CD4-positive, alpha-beta T cell treated with Interleukin-10 for 1 hour (primary cell): ENCODE measurements around the gene ZMAT5.
"Not testable (repeated sequence)": the region's sequence is repeated elsewhere in the genome, so short reads cannot be mapped to it uniquely, and the experiment has no call there.

Source experiments
- DNase-seq: peaks from one replicate; pipeline ENCODE4 v3.0.0-alpha.2; 2020

Gene ZMAT5

DNA sequence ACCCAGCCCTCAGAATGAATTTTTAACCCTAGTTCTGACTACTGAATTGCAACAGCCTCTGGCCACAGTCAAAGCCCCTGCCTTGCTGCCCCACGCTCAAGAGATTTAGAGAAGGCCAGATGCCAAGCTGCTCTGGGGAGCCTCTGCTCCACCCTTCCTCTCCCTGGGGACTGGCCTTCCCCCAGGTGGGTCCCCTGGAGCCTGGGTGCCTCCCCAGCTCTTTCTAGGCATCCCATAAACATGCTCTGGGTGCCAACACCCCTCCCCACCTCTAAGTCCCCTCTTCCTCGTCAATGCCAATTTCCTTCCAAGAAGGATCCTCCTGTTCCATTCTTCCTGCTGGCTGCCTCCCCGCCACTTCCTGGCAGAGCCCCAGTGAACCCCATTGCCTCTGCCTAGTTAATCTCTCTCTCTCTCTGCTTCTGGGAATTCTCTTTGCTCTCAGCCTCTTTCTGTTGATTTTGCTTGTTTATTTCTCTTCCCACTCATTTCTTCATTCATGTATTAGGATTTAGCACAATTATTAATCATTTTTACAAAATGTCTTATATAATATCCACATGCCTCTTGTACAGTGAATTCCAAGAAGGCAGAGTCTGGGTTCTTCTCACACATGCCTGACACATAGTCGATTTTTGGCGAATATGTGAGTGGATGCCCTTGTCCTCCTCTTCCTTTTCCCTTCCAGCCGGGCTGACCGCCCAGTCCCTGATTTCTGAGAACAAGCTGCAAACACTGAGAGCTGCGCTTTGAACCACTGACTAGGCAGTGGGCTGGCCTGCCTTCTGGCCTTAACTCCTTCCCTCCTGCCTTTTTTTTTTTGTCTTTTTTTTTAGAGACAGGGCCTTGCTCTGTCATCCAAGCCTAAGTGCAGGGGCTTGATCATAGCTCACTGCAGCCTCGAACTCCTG, 17.9 kb upstream of the ZMAT5 start:
- DNase-seq = no peak

DNA sequence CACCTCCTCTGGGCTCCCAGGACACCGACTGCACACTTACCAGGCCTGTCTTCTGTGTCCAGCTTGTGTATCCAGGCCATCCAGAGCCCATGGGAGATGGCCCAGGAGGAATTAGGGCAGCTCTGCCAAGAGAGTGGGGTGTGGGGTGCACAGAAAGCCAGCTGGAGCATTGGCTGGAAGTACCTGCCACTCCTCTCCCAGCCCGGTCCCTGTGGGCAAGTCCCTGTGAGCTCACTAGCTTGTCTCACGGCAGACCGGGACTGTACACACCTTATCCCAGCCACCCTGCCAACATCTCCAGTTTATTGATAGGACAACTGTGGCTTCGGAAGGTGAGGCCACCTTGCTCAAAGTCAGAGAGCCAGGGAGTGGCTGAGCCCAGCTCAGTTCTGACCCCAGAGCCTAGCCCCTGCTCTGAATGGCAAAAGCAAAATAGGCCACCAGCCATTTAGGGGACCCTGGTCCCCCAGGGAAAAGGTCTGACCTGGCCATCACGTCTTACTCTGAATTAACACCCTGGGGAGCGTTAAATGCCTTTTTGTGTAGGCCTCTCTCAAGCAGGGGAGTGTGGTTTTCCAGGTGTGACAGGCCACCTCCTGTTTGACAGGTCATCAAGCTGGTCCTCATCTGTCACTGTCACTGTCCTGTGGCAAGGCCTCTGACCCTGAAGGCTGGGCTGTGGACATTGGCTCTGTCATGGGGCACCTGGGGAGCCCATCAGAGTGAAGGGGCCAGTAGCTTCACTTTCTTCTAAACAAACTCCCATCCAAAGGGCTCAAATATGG, 15.4 kb upstream of the ZMAT5 start:
- no peak for DNase-seq

DNA sequence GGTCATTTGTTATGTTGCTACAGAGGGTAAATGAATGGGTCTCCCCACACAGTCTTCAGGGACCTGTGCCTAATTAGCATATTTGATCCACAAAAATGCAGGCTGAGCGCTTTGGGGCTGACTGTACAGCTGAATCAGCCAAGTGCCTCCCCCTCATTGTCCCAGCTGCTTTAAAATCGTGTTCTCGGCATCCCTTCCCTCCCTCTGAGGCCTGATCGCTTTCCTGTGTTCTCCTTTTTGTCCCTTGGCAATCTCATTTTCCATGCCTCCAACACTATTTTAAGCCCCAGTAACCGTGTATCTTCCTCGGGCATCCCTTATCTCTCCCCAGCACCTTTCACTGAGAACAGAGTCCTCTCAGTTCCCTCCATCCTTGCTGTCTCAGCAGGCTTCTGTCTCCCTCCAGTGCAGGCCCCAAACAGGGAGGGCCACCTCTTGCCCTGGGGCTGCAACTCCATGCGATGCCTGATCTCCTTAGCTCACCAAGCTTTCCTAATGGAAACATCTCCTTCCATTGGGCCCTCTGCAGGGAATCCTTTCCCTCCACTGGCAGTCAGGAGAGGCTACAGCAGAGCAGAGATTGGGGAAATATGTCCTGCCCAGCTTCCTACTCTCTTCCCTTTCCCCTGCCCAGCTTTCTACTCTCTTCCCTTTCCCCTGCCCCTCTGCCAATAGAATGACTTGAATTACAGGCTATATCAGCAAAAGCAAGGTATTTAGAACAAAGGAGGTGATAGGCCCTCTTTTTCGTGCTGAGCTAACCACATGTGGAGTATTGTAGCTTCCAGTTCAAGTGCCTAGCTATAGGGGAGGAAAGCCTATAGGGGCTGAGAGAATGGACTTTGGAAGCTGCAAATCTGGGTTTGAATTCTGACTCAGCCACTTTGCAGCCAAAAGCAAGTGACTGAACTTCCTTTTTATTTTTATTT, 14.2 kb upstream of the ZMAT5 start:
- no peak for DNase-seq

DNA sequence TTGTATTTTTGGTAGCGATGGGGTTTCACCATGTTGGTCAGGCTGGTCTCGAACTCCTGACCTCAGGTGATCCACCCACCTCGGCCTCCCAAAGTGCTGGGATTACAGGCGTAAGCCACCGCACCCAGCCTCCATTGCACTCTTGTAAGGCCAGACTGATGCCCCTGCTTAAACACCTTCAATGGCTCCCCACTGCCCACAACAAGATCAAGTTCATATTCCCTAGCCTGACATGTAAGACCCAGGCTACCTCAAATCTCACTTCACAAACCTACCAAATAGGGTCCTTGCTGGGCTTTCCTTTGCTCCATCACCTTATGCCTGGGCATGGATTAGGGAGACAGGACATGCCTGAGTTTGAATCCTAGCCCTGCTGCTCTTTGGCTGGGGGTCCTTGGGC, 13.4 kb upstream of the ZMAT5 start:
- no peak for DNase-seq

DNA sequence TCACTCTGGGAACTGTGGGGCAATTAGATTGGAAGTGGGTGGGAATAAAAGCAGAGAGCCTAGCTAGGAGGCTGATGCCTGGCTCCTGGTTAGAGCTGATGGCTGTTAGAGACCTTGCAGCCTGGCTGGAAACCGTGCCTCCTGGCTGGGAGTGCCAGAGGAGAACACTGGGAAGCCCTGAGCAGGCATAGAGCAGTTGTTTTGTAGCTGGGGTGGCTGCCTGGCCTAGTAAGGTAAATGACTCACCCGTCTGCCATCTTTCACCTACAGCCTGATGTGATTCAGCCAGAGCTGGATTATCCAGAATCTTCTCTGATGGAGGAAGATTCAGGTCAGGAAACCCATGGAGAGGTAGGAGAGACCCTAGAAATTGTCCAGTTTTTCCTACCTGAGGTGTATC, 6.4 kb upstream of the ZMAT5 start:
- no peak for DNase-seq

DNA sequence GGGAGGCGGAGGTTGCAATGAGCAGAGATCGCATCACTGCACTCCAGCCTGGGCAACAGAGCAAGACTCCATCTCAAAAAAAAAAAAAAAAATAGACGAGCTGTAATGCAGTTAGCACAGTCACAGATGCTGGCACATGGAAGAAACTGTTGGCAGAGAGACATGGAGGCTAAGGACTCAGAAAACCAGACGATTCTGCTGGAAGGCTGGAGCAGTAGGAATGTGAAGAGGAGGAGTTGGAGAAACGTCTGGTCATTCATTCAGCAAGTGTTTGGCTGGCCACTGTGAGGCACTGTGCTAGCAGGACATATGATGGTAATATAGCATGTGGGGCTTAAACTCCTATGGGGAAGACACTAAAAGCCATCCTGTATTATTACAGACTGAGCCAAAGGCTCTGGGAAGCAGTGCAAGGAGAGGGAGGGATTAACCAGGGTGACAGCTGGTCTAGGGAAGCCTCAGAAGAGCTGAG, 5.4 kb upstream of the ZMAT5 start:
- DNase-seq = no peak

DNA sequence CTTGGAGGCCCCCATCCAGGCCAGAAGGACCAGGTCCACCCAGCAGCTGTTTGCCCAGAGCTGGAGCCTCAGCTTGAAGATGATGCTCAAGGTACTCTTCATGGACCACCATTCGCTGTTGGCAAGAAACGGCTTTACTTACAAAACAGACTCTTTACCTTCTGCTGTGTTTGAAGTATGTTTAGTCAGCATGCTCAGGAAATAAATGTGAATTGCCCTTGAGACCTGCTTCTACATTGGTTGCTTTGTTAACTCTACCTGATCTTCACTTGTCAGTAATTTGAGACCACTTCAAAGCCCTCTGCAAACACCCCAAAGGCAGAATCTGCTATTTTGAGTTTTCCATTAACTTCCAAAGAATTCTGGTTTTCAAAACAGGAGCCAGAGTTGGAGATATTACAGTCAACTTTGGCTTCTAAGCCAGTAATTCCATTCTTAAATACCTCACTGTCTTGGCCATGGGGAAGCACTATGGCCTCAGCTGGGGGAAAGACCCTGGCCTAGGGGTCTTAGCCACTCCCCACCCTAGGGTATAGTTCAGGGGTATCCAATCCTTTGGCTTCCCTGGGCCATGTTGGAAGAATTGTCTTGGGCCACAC, 3.0 kb upstream of the ZMAT5 start:
- DNase-seq = no peak

DNA sequence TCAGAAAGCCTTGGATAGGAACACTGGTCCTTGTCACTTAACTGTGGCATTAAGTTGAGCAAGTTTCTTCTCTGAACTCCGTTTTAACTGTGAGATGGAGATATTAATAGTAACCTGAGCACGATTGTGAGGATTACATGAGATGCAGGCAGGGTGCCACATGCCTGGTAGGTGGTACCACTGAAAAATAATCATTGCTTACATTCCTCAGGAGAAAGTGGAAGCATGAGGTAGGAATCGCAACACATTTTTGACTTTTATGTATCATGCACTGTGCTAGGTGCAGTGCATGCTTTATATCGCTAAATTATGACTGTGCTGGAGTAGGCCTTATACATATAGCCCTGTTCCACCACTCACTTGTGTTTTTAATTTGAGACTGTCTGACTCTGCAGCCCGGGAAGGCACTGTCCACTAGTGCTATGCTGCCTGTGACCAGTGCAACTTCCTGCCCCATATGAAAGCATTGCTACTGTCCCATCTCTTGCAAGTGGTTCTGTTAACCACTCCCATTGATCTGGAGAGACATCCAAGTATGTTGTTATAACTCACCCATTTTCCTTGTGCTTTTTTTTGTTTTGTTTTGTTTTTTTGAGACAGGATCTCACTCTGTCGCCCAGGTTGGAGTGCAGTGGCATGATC, 1.4 kb upstream of the ZMAT5 start:
- DNase-seq = no peak

DNA sequence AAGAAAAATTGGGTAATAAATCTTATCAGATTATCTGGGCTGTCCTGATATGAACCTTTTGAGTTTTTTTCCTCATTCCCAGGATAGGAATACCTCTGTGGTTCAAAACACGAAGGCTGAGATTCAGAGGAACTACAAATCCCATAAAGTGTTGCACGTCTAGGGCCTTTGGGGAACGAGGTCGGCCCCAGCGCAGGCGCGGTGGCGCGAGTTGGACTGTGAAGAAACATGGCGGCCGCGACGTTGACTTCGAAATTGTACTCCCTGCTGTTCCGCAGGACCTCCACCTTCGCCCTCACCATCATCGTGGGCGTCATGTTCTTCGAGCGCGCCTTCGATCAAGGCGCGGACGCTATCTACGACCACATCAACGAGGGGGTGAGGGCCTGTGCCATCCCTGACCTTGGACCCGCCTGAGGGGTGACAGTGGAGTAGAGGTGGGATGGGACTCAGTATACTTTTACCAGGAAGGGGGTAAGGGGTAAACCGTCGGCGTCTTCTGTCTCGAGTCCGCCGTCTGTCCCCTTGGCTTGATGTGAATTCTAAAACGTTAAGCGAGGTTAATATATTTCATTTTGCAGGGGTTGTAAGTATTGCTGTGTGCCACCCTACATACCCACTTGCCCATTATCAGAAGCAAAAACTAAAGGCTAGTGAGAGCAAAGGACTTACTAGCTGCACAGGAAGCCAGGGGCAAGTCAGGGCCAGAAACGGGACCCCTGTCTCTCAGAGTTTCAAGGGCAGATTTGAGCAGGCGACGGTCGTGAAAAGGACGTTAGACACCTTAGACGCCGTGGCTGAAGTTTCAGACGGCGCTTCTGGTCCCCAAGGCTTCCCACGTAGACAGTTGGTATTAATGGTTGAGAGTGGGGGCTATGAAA, 604 bp upstream of the ZMAT5 start, which contains the start of gene UQCR10:
Gene UQCR10, plus strand, starts transcription at position 199 of the 881 bp plus-strand sequence. Its CDS starts 30 bp downstream, at position 229.
- peak; percentile 94 for DNase-seq

DNA sequence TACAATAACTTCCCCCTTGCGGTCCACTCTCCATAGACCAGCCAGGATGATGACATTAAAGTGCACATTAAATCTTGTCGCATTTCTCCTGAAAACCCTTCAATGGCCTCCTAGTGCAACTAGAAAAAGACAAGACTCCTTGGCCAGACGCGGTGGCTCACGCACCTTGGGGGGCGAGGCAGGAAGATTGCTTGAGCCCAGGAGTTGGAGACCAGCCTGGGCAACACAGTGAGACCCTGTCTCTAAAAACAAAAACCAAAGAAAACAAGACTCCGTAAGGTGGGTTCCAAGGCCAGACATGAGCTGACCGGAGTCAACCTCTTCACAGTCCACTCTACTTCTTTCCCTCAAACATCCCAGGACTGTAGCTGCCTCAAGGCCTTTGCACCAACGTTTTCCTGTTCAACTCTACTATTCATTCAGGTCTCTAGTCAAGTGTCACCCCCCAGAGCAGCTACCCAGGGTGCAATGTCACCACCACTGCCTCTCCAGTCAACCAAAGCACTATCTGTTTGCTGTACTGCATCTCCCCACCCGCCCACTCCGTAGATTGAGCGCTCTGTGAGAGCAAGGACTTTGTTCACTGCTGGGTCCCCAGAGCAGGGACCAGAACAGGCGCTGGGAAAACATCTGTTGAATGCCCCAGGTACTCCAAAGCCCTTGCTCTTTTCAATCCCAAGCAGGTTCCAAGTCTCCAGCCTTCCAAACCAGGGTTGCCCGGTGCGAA, 739 bp downstream of the ZMAT5 start:
- peak; percentile 9 for DNase-seq

DNA sequence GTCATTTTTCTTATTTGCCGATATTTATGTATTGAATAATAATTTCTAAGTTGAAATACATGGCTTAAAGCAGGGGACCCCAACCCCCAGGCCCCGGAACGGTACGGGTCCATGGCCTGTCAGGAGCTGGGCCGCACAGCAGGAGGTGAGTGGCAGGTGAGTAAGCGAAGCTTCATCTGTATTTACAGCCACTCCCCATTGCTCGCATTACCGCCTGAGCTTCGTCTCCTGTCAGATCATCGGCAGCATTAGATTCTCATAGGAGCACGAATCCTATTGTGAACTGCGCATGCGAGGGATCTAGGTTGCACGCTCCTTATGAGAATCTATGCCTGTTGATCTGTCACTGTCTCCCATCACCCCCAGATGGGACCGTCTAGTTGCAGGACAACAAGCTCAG, 4.5 kb downstream of the ZMAT5 start:
- no peak for DNase-seq

DNA sequence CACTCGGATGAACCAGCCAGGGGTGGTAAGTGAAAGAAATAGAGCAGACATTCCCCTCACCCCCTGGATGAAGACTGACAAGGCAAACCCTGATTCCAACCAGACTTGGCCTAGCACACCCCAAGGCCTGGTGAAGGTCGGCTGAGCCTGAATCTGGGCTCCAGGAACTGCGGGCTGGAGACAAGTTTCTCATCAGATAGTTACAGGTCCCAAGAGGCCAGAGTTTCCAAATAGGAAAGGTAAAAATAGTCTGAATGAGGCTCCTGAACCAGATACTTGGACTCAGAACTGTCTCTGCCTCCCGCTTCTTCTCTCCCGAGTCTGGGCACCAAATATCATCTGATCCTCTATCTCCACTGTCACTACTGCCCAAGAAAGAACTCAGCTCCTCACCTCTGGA, 7.8 kb downstream of the ZMAT5 start:
- DNase-seq = no peak

DNA sequence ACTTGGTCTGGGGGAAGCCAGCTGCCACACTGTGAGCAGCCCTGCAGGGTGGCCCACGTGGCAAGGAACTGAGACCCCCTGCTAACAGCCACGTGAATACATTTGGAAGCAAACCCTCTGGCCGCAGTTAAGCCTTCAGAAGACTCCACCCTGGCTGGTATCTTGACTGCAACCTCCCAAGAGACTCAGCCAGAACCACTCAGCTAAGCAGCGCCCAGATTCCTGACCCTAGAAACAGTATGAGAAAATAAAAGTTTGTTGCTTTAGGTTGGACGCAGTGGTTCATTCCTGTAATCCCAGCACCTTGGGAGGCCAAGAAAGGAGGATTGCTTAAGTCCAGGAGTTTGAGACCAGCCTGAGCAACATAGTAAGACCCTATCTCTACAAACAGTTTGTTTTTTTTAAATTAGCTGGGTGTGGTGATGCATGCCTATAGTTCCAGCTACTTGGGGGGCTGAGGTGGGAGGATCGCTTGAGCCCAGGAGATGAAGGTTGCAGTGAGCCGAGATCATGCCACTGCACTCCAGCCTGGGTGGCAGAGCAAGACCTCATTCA, 8.7 kb downstream of the ZMAT5 start:
- no peak for DNase-seq

DNA sequence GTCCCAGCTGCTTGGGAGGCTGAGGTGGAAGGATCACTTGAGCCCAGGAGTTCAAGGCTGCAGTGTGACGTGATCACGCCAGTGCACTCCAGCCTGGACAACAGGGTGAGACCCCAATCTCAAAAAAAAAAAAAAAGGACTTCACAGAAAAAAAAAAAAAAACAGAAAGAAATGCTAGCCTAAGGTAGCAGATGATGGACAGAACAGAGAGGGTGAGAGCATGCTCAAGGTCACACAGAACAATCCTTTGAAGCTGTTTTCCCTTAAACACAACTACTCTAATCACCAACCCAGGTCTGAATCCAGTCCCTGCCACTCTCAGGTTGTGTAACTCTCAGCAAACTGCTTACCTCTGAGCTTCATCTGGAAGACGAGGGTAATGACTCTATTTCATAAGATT, 9.7 kb downstream of the ZMAT5 start:
- no peak for DNase-seq

DNA sequence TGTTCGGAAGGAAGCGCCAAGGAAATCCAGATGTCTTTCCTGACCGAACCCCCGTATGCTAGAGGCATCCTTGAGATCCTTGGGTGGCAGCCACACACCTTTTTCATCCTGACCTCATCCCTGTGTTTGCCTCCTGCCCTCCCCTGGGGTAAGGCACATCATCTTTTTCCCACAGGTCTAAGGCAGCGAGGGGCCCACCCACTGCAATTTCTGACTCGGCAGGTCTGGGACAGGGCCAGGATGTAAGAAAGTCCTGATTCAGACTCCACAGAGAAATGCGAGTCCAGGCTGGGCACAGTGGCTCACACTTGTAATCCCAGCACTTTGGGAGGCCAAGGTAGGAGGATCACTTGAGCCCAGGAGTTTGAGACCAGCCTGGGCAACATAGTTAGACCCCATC, 10.5 kb downstream of the ZMAT5 start:
- no peak for DNase-seq

DNA sequence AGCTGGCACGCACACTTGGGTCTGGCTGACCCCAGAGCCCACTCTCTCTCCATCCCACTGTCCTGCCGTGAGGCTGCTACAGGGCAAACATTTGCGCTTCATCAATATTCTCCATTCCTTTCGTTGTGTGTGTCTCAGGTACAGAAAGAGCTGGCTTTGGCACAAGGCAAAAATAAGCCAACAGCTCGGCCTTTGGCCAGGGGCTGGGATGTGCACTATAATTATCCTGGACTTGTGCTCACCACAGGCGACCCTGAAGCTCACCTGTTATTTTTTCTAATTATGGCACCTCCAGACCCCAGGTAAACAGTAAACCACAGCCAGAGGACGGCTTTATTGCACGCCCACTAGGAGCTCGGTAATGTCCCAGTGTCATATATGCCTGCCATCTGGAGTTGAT, 10.9 kb downstream of the ZMAT5 start:
- no peak for DNase-seq

DNA sequence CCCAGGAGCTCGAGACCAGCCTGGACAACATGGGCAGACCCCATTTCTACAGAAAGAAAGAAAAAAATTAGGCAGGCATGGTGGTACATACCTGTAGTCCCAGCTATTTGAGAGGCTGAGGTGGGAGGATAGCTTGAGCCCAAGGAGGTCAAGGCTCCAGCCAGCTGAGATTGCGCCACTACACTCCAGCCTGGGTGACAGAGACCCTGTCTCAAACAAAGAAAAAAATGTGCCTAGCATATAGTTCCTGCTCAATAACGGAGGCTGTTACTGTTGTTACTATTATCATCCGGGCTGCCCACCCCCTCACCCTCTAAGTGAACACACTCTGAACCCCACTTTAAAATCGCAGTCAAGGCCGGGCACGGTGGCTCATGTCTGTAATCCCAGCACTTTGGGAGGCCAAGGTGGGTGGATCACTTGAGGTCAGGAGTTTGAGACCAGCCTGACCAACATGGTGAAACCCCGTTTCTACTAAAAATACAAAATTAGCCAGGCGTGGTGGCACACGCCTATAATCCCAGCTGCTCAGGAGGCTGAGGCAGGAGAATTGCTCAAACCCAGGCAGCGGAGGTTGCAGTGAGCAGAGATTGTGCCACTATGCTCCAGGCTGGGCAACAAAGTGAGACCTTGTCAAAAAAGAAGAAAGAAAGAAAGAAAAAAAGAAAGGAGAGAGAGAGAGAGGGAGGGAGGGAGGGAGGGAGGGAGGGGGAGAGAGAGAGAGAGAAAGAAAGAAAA, 12.0 kb downstream of the ZMAT5 start:
- not testable (repeated sequence) for DNase-seq

DNA sequence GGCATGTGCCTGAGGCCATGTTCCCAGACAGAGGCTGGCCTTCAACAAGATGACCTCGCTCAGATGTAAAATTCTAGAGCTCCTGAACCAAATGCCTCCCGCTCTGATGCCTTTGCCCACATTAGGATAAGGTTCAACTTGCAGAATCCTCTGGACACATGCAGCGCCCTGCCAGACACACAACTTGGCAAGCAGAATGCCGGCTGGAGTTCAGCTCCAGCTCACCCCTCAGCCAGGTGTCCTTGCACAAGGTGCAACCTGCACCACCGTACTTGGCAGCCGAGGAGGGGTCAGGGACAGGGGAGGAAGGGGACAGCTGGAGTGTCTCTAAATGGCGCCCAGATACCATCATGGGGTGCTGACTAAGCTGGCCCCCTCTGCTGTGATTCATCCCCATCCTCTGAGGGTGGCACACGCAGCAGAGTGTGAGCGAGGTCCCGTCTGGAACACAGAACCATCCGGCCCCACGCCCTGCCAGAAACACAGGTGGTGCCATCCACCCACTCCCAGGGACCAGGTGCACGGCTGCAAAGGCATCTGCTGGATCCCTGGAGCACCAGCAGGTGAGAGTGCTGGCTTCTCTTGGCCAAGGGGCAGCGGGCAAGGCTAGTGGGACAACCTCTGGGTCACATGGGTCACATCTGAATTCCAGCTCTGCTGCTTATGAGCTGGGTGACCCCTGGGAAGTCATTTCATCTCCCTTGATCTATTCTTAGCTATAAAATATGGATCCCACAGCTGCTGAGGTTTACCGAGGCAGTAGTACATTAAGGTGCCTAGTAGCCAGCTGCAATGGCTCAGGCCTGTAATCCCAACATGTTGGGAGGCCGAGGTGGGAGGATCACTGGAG, 12.8 kb downstream of the ZMAT5 start:
- DNase-seq = no peak
